ENCODE measurements around the gene TRPV5.
A peak's percentile ranks its signal among the peaks of the same experiment; 100 is the strongest.

Gene TRPV5

GRCh38 chr7:142873281-142873784 lies 60.2 kb downstream of the TRPV5 start:
- Histone ChIP-seq H4K20me1 (ENCODE audit: control insufficient read depth, insufficient read depth, low read depth, low read length) (no peaks in the 10 kb centered on the region), H3K27ac (ENCODE audit: low read depth, low read length) (no peak overlapping the region), H3K27me3 (ENCODE audit: control insufficient read depth, low read length) (peaks cover 13% of the 10 kb centered on the region; the same call in 1 of the 2 replicates), H3F3A (ENCODE audit: control insufficient read depth, insufficient read depth) (no peaks in the 10 kb centered on the region), H3K4me1 (ENCODE audit: control insufficient read depth, low read length) (no peaks in the 10 kb centered on the region), H3K79me2 (ENCODE audit: control insufficient read depth, low read length) (no peaks in the 10 kb centered on the region), H3K9me3 (ENCODE audit: control insufficient read depth, insufficient read depth, low read length) (no peaks in the 10 kb centered on the region), H3K4me3 (ENCODE audit: low read length) (no peak overlapping the region), H3K4me2 (ENCODE audit: low read length) (no peak overlapping the region), H3K36me3 (ENCODE audit: control insufficient read depth, low read length) (no peaks in the 10 kb centered on the region), H3K9me2 (replicated peaks; ENCODE audit: control insufficient read depth, low read length) (no peaks in the 10 kb centered on the region)
- TF ChIP-seq CTCF (IDR thresholded peaks at IDR 0.05; ENCODE audit: low read depth, low read length, poor library complexity, severe bottlenecking) (peak; percentile 96), EZH2phosphoT487 (IDR thresholded peaks at IDR 0.05; ENCODE audit: borderline replicate concordance, low read length) (no peak)

GRCh38 chr7:142872106-142872675 lies 61.4 kb downstream of the TRPV5 start:
- no peaks in the 10 kb centered on the region for H3K4me1 ChIP-seq (ENCODE audit: control insufficient read depth, low read length)
- H3K27ac ChIP-seq (ENCODE audit: low read depth, low read length): no peak overlapping the region
- no peaks in the 10 kb centered on the region for H4K20me1 ChIP-seq (ENCODE audit: control insufficient read depth, insufficient read depth, low read depth, low read length)
- peaks cover 2% of the 10 kb centered on the region; the same call in 1 of the 2 replicates for H3K27me3 ChIP-seq (ENCODE audit: control insufficient read depth, low read length)
- no peaks in the 10 kb centered on the region for H3K9me2 ChIP-seq (replicated peaks; ENCODE audit: control insufficient read depth, low read length)
- H3K4me3 ChIP-seq (ENCODE audit: low read length): no peak overlapping the region
- no peaks in the 10 kb centered on the region for H3K36me3 ChIP-seq (ENCODE audit: control insufficient read depth, low read length)
- no peaks in the 10 kb centered on the region for H3F3A ChIP-seq (ENCODE audit: control insufficient read depth, insufficient read depth)
- no peaks in the 10 kb centered on the region for H3K79me2 ChIP-seq (ENCODE audit: control insufficient read depth, low read length)
- no peaks in the 10 kb centered on the region for H3K9me3 ChIP-seq (ENCODE audit: control insufficient read depth, insufficient read depth, low read length)
- TF ChIP-seq EZH2phosphoT487 (IDR thresholded peaks at IDR 0.05; ENCODE audit: borderline replicate concordance, low read length): no peak
- TF ChIP-seq CTCF (IDR thresholded peaks at IDR 0.05; ENCODE audit: low read depth, low read length, poor library complexity, severe bottlenecking): no peak
- no peak overlapping the region for H3K4me2 ChIP-seq (ENCODE audit: low read length)

- H3K27ac ChIP-seq (ENCODE audit: low read depth, low read length): no peak overlapping the region
- H3K4me3 ChIP-seq (ENCODE audit: low read length): no peak overlapping the region
- no peaks in the 10 kb centered on the region for H3F3A ChIP-seq (ENCODE audit: control insufficient read depth, insufficient read depth)
- no peaks in the 10 kb centered on the region for H3K4me1 ChIP-seq (ENCODE audit: control insufficient read depth, low read length)
- H3K36me3 ChIP-seq (ENCODE audit: control insufficient read depth, low read length): no peaks in the 10 kb centered on the region
- H3K9me2 ChIP-seq (replicated peaks; ENCODE audit: control insufficient read depth, low read length): no peaks in the 10 kb centered on the region
- no peak overlapping the region for H3K4me2 ChIP-seq (ENCODE audit: low read length)
- TF ChIP-seq EZH2phosphoT487 (IDR thresholded peaks at IDR 0.05; ENCODE audit: borderline replicate concordance, low read length) (no peak), CTCF (IDR thresholded peaks at IDR 0.05; ENCODE audit: low read depth, low read length, poor library complexity, severe bottlenecking) (no peak)
- no peaks in the 10 kb centered on the region for H3K79me2 ChIP-seq (ENCODE audit: control insufficient read depth, low read length)
- H4K20me1 ChIP-seq (ENCODE audit: control insufficient read depth, insufficient read depth, low read depth, low read length): no peaks in the 10 kb centered on the region
- no peaks in the 10 kb centered on the region for H3K9me3 ChIP-seq (ENCODE audit: control insufficient read depth, insufficient read depth, low read length)
- H3K27me3 ChIP-seq (ENCODE audit: control insufficient read depth, low read length): 0 out of 2 replicates have a peak, but pooled peaks cover 2% of the 10 kb centered on the region
These were observed 62.1 kb downstream of the TRPV5 start for GRCh38 chr7:142871260-142872105.
